Liver (tissue), 2 donors: ENCODE results near the gene MAPK1.
"Not testable (repeated sequence)": the region's sequence is repeated elsewhere in the genome, so short reads cannot be mapped to it uniquely, and the experiment has no call there.

Experiments used
- CTCF ChIP-seq: fragments of 150-350 bp; IDR thresholded peaks from 2 replicates; pipeline ENCODE4 v1.5.1; 2017; ENCODE audit warnings: improper control_type of control experiment, low read depth, low read length; ENCODE audit not compliant: missing input control
- TF ChIP-seq, protein P1 (sequence below): IDR thresholded peaks from 2 replicates; pipeline ENCODE4 v1.6.1; 2016; ENCODE audit warnings: antibody characterized with exemption, mild to moderate bottlenecking
- donor health status: healthy.

- TF ChIP-seq CTCF, result not testable (repeated sequence)
- TF ChIP-seq, protein P1, sequence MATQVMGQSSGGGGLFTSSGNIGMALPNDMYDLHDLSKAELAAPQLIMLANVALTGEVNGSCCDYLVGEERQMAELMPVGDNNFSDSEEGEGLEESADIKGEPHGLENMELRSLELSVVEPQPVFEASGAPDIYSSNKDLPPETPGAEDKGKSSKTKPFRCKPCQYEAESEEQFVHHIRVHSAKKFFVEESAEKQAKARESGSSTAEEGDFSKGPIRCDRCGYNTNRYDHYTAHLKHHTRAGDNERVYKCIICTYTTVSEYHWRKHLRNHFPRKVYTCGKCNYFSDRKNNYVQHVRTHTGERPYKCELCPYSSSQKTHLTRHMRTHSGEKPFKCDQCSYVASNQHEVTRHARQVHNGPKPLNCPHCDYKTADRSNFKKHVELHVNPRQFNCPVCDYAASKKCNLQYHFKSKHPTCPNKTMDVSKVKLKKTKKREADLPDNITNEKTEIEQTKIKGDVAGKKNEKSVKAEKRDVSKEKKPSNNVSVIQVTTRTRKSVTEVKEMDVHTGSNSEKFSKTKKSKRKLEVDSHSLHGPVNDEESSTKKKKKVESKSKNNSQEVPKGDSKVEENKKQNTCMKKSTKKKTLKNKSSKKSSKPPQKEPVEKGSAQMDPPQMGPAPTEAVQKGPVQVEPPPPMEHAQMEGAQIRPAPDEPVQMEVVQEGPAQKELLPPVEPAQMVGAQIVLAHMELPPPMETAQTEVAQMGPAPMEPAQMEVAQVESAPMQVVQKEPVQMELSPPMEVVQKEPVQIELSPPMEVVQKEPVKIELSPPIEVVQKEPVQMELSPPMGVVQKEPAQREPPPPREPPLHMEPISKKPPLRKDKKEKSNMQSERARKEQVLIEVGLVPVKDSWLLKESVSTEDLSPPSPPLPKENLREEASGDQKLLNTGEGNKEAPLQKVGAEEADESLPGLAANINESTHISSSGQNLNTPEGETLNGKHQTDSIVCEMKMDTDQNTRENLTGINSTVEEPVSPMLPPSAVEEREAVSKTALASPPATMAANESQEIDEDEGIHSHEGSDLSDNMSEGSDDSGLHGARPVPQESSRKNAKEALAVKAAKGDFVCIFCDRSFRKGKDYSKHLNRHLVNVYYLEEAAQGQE, result not testable (repeated sequence)
These were observed 16.5 kb upstream of the MAPK1 start for GRCh38 chr22:21883930-21884329.
